Thoracic aorta (tissue), 2 donors: ENCODE results near the gene LDLRAP1. TPM values are rescaled to one million over a fixed set of nuclear protein-coding genes. Genes with fewer than 3 reads are reported as not detected.

Experiments
- ATAC-seq: fragments of 150-250 bp; one replicate; pipeline ENCODE4 v1.8.0; 2017; ENCODE audit warnings: low read depth; ENCODE audit not compliant: insufficient number of reproducible peaks, low FRiP score
- DNase-seq: peaks from one replicate; pipeline ENCODE4 v3.0.0-alpha.2; 2020; ENCODE audit warnings: low spot score
- H3K27ac ChIP-seq, 2 donors: fragments of 200-600 bp; sonication (generic); 1 replicate in 1 of 2; 2 replicates in 1 of 2; pipeline ENCODE4 v1.5.1; 2016; ENCODE audit warnings: mild to moderate bottlenecking in 2 of 2, moderate library complexity in 2 of 2
- H3K27me3 ChIP-seq: fragments of 200-600 bp; sonication (generic); replicated peaks from 2 replicates; pipeline ENCODE4 v1.6.0; 2016; ENCODE audit warnings: mild to moderate bottlenecking; ENCODE audit not compliant: insufficient read depth
- H3K36me3 ChIP-seq: fragments of 200-600 bp; sonication (generic); one replicate; pipeline ENCODE4 v1.5.1; 2016
- H3K4me1 ChIP-seq, 2 donors: fragments of 200-600 bp; sonication (generic); 1 replicate in 1 of 2; 2 replicates in 1 of 2; pipeline versions ENCODE4 v1.5.1 to v1.6.0; 2016; ENCODE audit warnings: low read depth in 2 of 2, mild to moderate bottlenecking in 1 of 2; ENCODE audit not compliant: control insufficient read depth in 1 of 2
- H3K4me3 ChIP-seq: fragments of 200-600 bp; sonication (generic); 2 replicates; pipeline ENCODE4 v1.5.1; 2016; ENCODE audit warnings: mild to moderate bottlenecking
- H3K9me3 ChIP-seq: fragments of 200-600 bp; sonication (generic); 2 replicates; pipeline ENCODE4 v1.5.1; 2016
- total RNA-seq, 2 donors: library from RNA; depleted of rRNA; stranded (reverse); fragments of >200 nt; gene quantifications; one replicate each; pipeline versions ENCODE4 v1.1.0 to v1.2.3, GENCODE V29; 2016
- TF ChIP-seq, protein P1 (sequence below): fragments of 200-600 bp; sonication (generic); IDR thresholded peaks from one replicate; pipeline ENCODE4 v1.5.1; 2019; ENCODE audit warnings: antibody characterized with exemption

Gene LDLRAP1
- total RNA-seq, 2 donors from 2014 or later, result 35.2 to 55.2 TPM

DNA sequence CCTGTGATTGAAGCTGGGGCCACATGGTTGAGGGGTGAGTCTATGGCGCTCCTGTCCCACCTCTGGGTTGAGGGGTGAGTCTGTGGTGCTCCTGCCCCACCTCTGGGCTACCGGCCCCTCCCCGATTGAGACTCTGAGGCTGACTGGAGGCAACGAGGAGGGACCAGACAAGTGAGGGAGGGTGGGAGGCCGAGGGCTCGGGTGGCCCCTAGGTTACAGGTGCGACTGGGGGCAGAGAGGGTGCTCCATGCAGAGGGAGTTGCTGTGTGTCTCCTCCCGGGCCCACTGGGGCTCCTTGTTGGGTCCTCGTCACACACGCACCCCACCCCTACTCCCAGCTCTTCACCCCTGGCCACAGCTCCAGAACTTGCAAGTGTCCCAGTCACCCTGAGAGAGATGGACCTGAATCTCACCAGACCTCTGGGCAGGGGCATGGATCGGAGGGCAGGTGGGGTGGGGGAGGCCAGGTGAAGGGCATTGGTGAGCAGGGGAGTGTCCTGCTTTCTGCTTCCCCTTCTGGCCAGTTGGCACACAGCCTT, 12.8 kb downstream of the LDLRAP1 start:
- Histone ChIP-seq H3K36me3 (peaks cover 3% of the 10 kb centered on the region), H3K27me3 (no peaks in the 10 kb centered on the region), H3K4me3 (no peak overlapping the region), H3K4me1 (peaks cover 25 to 67% of the 10 kb centered on the region in 2 donors), H3K9me3 (no peaks in the 10 kb centered on the region), H3K27ac (peak overlapping the region; percentile 58 to 92)
- no peak for ATAC-seq
- DNase-seq, result no peak
- TF ChIP-seq, protein P1, sequence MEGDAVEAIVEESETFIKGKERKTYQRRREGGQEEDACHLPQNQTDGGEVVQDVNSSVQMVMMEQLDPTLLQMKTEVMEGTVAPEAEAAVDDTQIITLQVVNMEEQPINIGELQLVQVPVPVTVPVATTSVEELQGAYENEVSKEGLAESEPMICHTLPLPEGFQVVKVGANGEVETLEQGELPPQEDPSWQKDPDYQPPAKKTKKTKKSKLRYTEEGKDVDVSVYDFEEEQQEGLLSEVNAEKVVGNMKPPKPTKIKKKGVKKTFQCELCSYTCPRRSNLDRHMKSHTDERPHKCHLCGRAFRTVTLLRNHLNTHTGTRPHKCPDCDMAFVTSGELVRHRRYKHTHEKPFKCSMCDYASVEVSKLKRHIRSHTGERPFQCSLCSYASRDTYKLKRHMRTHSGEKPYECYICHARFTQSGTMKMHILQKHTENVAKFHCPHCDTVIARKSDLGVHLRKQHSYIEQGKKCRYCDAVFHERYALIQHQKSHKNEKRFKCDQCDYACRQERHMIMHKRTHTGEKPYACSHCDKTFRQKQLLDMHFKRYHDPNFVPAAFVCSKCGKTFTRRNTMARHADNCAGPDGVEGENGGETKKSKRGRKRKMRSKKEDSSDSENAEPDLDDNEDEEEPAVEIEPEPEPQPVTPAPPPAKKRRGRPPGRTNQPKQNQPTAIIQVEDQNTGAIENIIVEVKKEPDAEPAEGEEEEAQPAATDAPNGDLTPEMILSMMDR, result no peak

DNA sequence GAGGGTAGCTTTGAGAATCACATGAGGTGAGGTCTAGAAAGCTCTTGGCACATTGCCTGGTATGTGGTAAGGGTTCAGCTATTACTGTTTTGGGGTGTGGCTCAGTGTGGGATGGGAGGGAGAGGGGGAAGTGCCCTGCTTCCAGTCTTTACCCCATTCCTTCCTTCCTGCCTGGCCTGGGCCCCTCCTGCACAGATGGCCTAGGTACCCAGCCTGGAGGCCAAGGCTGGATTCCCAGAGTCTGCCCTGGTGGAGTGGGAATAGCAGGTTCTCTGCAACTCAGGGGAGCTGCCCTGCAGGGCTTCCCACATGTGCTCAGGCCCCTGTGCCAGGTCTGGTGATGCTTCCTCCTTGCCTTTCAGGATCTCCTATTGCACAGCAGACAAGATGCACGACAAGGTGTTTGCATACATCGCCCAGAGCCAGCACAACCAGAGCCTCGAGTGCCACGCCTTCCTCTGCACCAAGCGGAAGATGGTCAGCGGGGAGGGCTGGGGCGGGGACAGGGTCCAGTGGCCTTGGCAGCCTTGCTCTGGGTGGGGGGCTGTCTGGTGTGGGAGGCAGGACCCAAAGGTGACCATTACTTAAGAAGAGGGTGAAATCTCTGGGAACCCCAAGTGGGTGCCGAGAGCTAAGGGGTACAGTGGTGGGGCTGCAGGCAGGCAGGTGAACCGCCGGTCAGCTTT, 13.5 kb downstream of the LDLRAP1 start:
- H3K27me3 ChIP-seq, result no peaks in the 10 kb centered on the region
- no peaks in the 10 kb centered on the region for H3K9me3 ChIP-seq
- TF ChIP-seq, protein P1, result no peak
- ATAC-seq, result no peak
- H3K27ac ChIP-seq, result peak overlapping the region; percentile 58 to 92
- peaks cover 3% of the 10 kb centered on the region for H3K36me3 ChIP-seq
- H3K4me3 ChIP-seq, result no peak overlapping the region
- peaks cover 21 to 67% of the 10 kb centered on the region in 2 donors for H3K4me1 ChIP-seq
- no peak for DNase-seq

DNA sequence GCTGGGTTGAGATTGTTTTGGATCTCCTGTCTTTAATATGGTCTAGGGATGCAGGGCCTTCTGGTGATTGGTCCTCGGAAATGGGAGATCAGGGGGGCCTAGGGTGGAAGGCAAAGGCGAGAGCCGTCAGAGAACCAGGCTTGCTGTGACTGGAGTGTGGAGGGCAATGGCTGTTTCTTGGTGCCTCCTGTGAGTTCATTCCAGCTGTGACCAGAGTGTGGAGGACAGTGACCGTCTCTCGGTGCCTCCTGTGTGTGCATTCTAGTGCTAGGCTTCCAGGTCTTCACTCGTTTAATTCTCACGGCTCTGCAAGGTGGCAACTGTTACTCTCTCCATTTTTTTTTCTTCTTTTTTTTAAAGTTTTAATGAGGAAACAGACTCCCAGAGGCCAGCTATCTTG, 14.1 kb downstream of the LDLRAP1 start:
- H3K4me1 ChIP-seq, result peaks cover 21 to 65% of the 10 kb centered on the region in 2 donors
- no peaks in the 10 kb centered on the region for H3K9me3 ChIP-seq
- DNase-seq (no peak), ATAC-seq (no peak)
- no peak overlapping the region for H3K4me3 ChIP-seq
- no peaks in the 10 kb centered on the region for H3K27me3 ChIP-seq
- TF ChIP-seq, protein P1, result no peak
- peaks cover 3% of the 10 kb centered on the region for H3K36me3 ChIP-seq
- H3K27ac ChIP-seq, result no peak overlapping the region

DNA sequence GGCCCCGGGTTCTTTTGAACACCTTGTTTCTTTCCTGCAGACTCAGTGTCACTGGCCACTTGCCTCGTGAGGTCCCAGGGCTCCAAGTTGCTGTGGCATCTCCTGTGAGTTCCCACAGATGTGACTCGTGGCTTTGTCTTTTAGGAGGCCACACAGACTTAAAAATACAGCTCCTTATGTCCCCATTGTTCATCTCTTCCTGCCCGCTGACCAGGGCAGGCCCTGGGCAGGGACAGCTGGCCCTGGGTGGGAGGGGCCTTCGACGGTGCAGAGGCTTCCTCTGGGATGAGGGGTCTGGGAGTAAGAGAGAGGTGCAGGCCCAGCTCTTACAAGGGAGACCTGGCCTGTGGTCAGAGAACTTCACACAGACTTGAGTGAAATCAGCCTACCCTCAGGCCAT, 15.6 kb downstream of the LDLRAP1 start:
- TF ChIP-seq, protein P1, result no peak
- Histone ChIP-seq H3K27me3 (no peaks in the 10 kb centered on the region), H3K9me3 (no peaks in the 10 kb centered on the region), H3K27ac (no peak overlapping the region), H3K4me3 (no peak overlapping the region), H3K36me3 (peaks cover 7% of the 10 kb centered on the region), H3K4me1 (peaks cover 18 to 51% of the 10 kb centered on the region in 2 donors)
- no peak for ATAC-seq
- DNase-seq, result no peak

DNA sequence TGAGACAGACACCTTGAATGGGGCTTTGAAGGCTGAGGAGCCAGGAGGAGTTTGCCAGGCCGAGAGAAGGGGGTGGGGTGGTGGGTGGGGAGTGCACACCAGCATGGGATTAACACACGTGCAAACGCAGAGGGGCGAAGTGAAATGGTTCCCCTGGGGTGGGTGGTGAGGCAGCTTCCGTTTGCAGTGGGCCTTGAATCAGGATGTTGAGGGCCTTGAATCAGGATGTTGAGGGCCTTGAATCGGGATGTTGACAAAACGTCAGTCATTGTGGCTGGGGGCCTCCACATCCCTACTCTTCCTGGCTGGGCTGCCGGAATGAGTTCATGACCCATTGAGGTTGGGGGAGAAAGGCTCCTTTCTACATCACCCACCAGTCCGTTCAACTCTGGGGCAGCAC, 16.6 kb downstream of the LDLRAP1 start:
- no peak overlapping the region for H3K27ac ChIP-seq
- H3K9me3 ChIP-seq, result no peaks in the 10 kb centered on the region
- TF ChIP-seq, protein P1, result no peak
- H3K4me3 ChIP-seq, result no peak overlapping the region
- no peak for DNase-seq
- H3K27me3 ChIP-seq, result no peaks in the 10 kb centered on the region
- H3K36me3 ChIP-seq, result peaks cover 7% of the 10 kb centered on the region
- ATAC-seq, result no peak
- H3K4me1 ChIP-seq, result peaks cover 14 to 45% of the 10 kb centered on the region in 2 donors
